ENCODE results near the gene CEP350. TPM values are rescaled to one million over a fixed set of nuclear protein-coding genes. Genes with fewer than 3 reads are reported as not detected.

The CEP350 gene
- total RNA-seq, 2 donors from 2014 or later = 43.3 to 67.4 TPM

DNA sequence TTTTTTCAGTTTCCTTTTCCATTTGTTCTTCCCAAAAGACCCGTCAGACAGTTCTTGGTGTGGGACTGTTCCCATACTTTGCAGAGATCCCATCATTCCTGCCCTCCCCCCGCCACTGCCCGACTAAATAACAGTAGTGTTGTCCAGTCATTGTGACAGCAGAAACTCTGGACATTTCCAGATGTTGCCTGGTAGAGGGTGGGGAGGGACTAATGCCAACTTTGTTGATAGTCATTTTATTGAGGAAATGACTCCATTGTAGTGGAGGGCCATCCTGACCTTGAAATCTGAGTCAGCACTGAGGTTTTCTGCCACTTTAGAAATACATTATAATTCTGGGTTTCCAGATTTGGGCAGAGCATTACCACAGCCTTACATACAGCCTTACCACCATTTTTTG lies 85.4 kb downstream of the CEP350 start:
- TF ChIP-seq POLR2A (IDR thresholded peaks at IDR 0.05) (no peak), CTCF (IDR thresholded peaks at IDR 0.05) (no peak), POLR2AphosphoS5 (IDR thresholded peaks at IDR 0.05) (no peak)
- Histone ChIP-seq H3K36me3 (peaks cover 5% of the 10 kb centered on the region in 2 donors), H3K27me3 (replicated peaks; ENCODE audit: insufficient read depth) (no peaks in the 10 kb centered on the region), H3K4me1 (replicated peaks) (no peaks in the 10 kb centered on the region), H3K9me3 (no peaks in the 10 kb centered on the region), H3K27ac (no peak overlapping the region), H3K4me3 (no peak overlapping the region)
- 90% methylated on average over 3 of the region's 3 CpGs for WGBS
- intact Hi-C loops (cut with DNase I) = no loop called here
- DNase-seq (ENCODE audit: low spot score) = no peak

DNA sequence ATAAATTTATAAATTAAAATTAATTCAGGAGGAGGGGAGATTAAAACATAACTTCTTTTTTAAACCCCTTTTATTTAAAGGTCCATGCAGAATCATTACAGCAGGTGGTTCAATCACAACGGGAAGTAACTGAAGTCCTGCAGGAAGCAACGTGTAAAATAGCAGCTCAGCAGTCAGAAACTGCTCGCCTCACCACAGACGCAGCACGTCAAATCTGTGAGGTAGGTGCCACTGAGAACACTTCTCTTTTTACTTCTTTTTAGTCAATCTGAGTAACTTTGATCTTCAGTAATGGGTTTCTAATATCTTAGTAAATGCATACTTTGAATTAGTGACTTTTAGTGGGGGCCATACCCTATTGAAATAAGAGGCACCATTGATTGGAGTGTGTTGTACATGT lies 87.0 kb downstream of the CEP350 start:
- intact Hi-C loops (cut with DNase I) = no loop called here
- no peaks in the 10 kb centered on the region for H3K4me1 ChIP-seq (replicated peaks)
- TF ChIP-seq POLR2A (IDR thresholded peaks at IDR 0.05) = no peak
- no peak for DNase-seq (ENCODE audit: low spot score)
- WGBS = 89% methylated on average over 5 of the region's 5 CpGs
- H3K36me3 ChIP-seq = peaks cover 5% of the 10 kb centered on the region in 2 donors
- no peaks in the 10 kb centered on the region for H3K27me3 ChIP-seq (replicated peaks; ENCODE audit: insufficient read depth)
- no peak overlapping the region for H3K27ac ChIP-seq
- H3K4me3 ChIP-seq = no peak overlapping the region
- no peaks in the 10 kb centered on the region for H3K9me3 ChIP-seq

DNA sequence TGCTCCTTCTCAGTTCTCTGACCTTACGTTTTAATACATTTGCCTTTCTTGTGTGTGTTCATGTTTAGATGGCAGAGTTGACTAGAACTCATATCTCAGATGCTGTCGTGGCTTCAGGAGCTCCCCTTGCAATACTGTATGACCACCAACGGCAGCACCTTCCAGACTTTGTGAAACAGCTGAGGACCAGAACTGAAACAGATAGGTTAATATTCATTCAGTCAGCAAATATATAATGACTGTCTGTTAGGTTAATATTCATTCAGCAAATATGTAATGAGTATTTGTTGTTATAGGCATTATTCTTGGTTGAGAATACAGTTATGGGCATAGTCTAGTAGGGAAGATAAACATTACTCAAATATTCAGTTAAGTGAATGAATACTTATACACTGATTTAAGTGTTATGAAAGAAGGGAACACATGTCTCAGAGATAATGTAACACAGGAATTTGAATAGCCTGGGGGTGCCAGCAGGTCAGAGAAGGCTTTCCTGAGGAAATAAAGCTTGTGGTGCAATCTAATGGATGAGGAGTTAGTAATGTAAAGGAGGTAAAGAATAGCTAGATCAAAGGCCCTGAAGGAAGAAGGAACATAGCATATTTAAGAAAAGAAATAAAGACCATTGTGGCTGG lies 88.5 kb downstream of the CEP350 start:
- TF ChIP-seq POLR2AphosphoS5 (IDR thresholded peaks at IDR 0.05) = no peak
- no peak for TF ChIP-seq POLR2A (IDR thresholded peaks at IDR 0.05)
- H3K27ac ChIP-seq = no peak overlapping the region
- intact Hi-C loops (cut with DNase I) = no loop called here
- H3K4me1 ChIP-seq (replicated peaks) = no peaks in the 10 kb centered on the region
- DNase-seq (ENCODE audit: low spot score) = no peak
- H3K36me3 ChIP-seq = peaks cover 5% of the 10 kb centered on the region in 2 donors
- no peaks in the 10 kb centered on the region for H3K9me3 ChIP-seq
- WGBS = 88% methylated on average over 3 of the region's 3 CpGs
- no peaks in the 10 kb centered on the region for H3K27me3 ChIP-seq (replicated peaks; ENCODE audit: insufficient read depth)
- H3K4me3 ChIP-seq = no peak overlapping the region

DNA sequence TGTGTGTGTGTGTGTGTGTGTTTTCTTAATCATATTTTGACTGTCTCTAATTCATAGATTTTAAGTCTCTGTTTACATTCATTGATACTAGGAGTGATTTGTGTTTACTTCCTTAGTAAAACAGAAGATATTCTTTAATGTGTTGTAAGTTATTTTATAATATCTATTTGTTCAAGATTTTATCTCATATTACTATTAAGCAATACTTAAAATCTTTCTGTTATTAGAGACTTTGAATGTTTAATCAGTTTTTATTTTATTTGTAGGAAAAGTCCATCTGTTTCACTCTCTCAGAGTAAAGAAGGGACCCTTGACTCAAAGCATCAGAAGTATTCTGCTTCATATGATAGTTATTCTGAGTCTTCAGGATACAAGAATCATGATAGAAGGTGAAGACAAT lies 89.2 kb downstream of the CEP350 start:
- H3K4me1 ChIP-seq (replicated peaks) = no peaks in the 10 kb centered on the region
- peaks cover 5% of the 10 kb centered on the region in 2 donors for H3K36me3 ChIP-seq
- intact Hi-C loops (cut with DNase I) = no loop called here
- H3K27ac ChIP-seq = no peak overlapping the region
- H3K4me3 ChIP-seq = no peak overlapping the region
- H3K27me3 ChIP-seq (replicated peaks; ENCODE audit: insufficient read depth) = no peaks in the 10 kb centered on the region
- DNase-seq (ENCODE audit: low spot score) = no peak
- no peak for TF ChIP-seq POLR2AphosphoS5 (IDR thresholded peaks at IDR 0.05)
- no peak for TF ChIP-seq POLR2A (IDR thresholded peaks at IDR 0.05)
- TF ChIP-seq CTCF (IDR thresholded peaks at IDR 0.05) = no peak
- H3K9me3 ChIP-seq = no peaks in the 10 kb centered on the region

DNA sequence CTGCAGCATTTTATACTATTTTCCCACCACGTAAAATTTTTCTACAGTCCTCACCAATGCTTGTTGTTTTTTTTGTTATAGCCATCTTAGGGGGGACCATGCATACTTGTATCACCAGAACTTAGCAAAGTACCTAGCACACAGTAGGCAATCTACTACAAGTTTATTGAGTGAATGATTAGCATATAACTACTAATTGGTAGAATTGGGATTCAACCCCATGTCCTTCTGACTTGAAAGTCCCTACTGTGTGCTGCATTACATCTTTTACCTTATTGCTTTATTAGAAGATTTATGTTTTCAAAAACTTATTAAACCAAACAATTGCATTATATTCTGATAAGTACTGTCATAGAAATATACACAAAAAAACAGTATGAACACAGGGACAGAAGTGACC lies 92.1 kb downstream of the CEP350 start:
- Histone ChIP-seq H3K27ac (no peak overlapping the region), H3K4me1 (replicated peaks) (no peaks in the 10 kb centered on the region), H3K27me3 (replicated peaks; ENCODE audit: insufficient read depth) (no peaks in the 10 kb centered on the region), H3K36me3 (peaks cover 2 to 5% of the 10 kb centered on the region in 2 donors), H3K9me3 (no peaks in the 10 kb centered on the region), H3K4me3 (no peak overlapping the region)
- intact Hi-C loops (cut with DNase I) = no loop called here
- 100% methylated on average over 1 of the region's 1 CpG for WGBS
- TF ChIP-seq POLR2A (IDR thresholded peaks at IDR 0.05) = no peak
- TF ChIP-seq POLR2AphosphoS5 (IDR thresholded peaks at IDR 0.05) = no peak
- TF ChIP-seq CTCF (IDR thresholded peaks at IDR 0.05) = no peak
- DNase-seq (ENCODE audit: low spot score) = no peak
